T-helper 2 cell (primary cell): Measurements from ENCODE around the gene LAMA4.

Experiments used
- DNase-seq, 5 experiments: peaks; one replicate each; pipeline versions ENCODE4 v3.0.0 to v3.0.0-alpha.2; 2012 to 2022
- total RNA-seq, 2 donors: gene quantifications; one replicate each; lab custom pipeline; 2026; lab: John Stamatoyannopoulos, UW

The LAMA4 gene
- 0 to 0.61 reads per million in 2 donors for total RNA-seq

DNA sequence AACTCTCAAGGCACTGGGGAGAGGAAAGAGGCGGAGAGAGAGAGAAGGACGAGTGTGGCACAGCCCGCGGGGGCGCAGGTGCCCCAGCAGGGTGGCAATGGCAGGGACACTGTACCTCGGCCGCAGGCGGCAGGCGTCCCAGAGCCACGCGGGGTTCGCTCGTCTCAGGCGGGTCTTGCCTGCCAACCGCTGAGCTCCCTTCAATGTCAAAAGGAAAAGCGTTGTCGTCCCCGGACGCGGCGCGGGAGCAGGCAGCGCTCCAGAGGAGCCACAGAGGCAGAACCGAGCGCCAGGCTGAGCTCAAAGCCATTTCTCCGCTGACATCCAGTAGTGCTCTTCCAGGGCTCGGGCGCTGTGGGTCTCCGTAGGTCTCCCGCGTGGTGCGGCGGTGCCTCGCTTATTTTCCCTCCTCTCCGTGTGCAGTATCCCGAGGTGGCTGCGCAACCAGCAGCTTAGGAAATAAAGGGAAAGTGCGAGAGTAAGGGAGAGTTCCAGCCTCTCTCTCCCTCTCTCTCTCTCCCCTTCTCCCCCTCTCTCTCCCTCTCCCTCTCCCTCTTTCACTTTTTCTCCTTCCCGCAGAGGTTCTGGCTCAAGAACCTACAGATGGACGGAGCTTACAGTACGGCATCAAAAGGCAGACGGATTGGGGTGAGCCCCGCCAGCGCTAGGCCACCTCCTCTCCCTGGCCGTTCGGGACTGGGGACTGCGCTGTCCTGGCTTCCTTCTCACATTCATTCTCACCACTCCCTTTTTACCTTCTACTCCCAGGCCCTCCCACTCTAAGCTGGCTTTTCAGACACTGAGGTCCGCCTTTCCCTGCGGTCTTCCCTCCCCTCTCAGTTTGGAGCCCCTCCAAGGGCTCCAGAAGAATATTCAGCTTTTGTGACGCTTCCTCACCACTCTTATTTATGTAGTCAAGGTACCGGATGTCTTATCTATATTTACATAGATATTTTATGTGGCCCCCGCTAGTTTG is at the start of gene LAMA4:
LAMA4 (minus strand) TSS at position 727 of the 976 bp plus-strand sequence; CDS start at position 310, 417 bp downstream.
- peak in 1 of 5 experiments; percentile 7 for DNase-seq

- no peak for DNase-seq
Observed at GRCh38 chr6:112302142-112302705, 47.9 kb upstream of the LAMA4 start.

DNA sequence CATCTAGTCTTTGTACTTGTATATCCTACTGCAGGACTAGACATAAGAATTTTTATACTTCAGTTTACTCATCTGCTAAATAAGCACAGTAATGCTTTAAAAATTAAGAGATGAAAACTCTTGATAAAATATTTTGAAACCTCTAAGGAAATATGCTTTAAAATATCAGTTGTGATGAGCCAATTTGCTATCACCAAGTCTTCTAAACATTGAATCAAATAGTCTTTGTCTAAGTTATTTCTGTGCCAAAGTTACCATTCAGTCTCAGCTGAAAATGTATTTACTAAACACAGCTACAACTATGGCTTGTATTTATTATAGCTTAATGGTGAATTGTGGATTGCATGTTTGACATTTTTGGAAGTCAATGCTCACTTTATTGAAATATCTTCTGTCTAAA is 46.5 kb upstream of the LAMA4 start:
- DNase-seq = no peak

GRCh38 chr6:112298816-112299281 is 44.5 kb upstream of the LAMA4 start:
- DNase-seq = no peak

DNA sequence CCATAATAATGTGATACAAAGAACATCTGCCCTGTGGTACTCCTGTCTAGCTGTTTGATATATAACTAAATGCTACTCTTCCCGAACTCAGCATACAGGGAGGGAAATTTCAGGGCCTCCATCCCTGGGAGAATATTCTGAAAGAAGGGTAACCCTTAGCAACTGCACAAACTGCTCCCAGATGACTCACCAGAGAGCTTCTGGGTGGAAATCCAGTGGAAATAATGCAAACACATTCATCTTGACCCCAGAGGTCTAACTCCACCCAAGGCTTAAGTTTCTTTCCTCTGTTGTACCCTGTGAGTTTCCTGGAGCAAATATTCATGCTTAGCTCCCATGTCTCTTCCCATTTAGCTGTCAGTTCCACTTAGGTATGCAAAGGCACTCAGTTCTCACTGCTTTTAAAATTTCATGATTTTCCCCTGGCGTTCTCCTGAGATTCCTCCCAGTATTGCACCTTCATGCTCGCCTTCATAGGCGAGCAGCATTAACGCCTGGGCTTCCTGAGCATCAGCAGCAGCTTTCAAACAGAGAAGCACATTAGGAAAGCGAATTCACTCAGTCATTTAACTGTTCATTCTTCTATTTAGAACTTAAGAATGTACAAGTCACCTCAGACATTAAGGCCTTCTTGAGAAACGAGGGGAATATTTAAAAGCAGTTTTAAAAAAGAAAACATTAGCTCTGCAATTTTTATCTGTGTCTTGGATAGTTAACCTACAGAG is 43.8 kb upstream of the LAMA4 start:
- DNase-seq = no peak

- no peak for DNase-seq
Observed at GRCh38 chr6:112296694-112297093, 42.3 kb upstream of the LAMA4 start.

GRCh38 chr6:112296122-112296521 is 41.8 kb upstream of the LAMA4 start:
- DNase-seq = peak in 1 of 5 experiments; percentile 14

DNA sequence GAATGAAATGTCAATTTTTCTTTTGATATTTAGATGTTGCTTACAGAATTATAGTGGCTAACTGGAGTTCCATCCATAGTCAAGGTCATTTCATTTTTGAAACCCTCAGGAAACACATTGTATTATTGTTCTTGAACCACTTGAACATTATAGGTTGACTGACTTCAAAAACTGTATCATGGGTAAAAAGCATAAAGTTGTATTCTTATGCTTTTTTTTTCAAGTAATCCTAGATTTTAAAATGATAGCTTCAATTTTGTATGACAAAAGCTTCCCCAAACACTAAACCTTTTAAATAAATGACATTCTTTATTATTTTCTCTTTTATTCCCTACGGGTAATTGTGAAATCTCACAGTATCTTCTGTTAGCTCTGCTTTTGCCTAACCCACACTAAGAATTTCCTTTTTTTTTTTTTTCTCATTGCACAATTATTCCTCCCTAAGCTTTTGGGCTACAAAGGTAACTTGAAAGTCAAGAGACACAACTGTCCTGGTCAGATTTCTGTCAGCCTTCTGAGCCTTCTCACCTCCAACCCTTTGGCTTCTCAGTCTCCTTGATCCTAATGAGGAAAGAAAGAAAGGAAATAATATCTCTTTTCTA is 36.9 kb upstream of the LAMA4 start:
- no peak for DNase-seq

DNA sequence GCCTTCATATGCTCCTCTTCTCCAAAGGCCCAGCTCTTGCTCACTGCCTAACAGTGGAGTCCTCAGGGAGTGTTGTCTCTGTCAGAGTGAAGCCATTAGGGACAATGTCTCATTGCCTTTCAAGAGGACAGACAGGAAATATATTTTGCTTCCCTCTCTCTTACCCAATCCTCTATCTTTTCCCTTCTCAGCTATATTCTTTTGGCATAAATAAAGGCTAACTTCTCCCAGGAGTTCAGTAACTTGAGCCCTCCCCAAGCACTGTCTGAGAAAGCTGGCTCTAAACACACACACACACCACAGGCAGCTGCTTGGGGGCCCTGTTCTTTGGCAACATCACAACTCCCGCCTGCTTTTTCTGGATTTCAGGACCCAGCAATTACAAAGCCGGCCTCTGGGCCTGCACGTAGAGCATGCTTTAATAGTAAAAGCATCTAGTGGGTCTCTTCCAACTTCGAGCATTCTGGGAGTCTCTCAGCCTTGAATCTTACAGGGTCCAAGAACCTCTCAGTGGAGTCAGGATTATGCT is 34.7 kb upstream of the LAMA4 start:
- no peak for DNase-seq

DNA sequence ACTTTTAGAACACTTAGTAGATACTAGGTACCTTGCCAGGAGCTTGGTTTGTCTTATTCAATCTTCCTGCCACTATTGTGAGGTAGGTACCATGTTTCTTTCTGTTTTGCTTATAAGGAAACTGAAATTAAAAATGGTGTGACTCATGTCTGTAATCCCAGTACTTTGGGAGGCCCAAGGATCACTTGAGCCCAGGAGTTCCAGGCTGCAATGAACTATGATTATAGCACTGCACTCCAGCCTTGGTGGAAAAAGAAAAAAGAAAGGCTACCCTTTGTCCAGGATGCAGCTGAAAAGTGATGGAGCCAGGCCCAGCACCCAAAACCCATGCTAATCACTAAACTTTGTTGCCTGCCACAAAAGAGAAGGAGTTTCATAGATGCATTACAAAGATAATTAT is 34.1 kb upstream of the LAMA4 start:
- DNase-seq = peak in 1 of 5 experiments; percentile 3

- DNase-seq = no peak
Observed at GRCh38 chr6:112287577-112288225, 33.3 kb upstream of the LAMA4 start.

DNA sequence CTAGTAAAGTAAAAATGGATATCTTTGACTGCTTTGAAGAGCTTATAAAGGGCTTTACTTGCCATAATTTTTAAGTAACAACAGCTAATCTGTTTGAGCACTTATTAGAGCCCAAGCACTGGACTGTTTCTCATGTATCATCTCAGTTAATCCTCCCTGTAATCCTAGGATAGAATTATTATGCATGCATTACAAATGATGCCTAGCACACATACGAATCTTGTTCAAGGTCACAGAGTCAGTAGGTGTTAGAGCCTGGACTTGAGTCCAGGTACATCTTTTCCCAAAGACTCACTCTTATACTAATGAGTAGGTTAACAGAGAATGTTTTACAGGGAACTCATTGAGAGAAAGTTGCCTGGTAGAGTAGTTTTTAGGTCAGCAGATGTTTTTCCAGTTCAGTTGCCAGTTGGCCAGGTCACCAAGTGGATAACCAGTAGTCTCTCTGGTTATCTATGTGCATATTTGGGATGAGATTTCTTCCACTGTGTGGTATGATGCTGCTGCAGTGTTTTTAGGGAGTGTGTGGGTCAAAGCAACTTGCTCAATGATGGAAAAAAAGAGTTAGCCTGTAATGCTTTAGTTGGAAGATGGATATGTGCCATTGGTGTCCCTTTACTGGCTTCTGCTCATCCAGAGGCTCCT is 32.3 kb upstream of the LAMA4 start:
- DNase-seq = no peak

GRCh38 chr6:112286010-112286409 is 31.6 kb upstream of the LAMA4 start:
- DNase-seq = peak in 4 of 5 experiments; percentile 13 to 94 (median 42)

GRCh38 chr6:112284603-112285002 is 30.2 kb upstream of the LAMA4 start:
- DNase-seq = peak in 1 of 5 experiments; percentile 12

- no peak for DNase-seq
Observed at GRCh38 chr6:112283621-112284020, 29.3 kb upstream of the LAMA4 start.

- DNase-seq = no peak
Observed at GRCh38 chr6:112281821-112282615, 27.7 kb upstream of the LAMA4 start.

DNA sequence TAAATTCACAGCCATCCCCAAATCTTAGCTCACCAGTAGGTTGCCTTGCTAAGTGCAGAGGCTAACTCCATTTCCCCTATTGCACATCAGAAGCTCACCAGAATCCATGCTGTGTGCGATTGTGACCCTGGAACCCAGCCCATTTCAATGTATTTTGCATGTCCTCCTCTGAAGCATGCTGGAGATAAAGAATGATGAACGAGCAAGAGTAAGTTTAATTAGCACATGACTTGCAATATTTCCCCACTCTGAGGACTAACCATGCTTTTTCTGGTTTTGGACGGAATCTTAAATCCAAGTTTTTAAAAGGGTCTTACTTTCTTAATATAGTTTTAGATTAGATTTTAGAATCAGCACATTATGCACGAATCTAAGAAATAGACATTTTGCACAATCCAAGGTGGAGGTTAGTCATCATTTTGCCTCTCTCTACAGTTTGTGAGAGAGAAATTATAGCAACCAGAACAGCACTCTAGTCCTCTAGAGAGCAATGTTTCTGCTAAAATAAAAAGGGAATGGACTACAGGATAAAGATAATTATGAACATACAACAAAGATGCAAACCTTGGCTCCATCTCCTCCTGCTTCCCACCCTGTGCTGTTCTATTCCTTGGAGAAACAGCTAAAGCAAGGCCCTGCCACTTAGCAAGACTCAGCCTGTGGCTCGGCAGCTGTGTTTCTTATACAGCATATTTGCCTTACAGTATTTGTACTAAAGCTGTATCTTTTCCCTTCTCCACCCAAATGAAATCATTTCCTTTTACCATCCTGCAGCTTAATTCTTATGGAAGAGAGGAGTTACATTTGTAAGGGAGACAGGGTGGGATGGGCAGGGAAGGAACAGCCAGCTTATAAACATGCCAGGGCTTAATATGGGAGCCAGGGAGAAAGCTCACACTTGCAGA is 24.9 kb upstream of the LAMA4 start:
- DNase-seq = no peak

DNA sequence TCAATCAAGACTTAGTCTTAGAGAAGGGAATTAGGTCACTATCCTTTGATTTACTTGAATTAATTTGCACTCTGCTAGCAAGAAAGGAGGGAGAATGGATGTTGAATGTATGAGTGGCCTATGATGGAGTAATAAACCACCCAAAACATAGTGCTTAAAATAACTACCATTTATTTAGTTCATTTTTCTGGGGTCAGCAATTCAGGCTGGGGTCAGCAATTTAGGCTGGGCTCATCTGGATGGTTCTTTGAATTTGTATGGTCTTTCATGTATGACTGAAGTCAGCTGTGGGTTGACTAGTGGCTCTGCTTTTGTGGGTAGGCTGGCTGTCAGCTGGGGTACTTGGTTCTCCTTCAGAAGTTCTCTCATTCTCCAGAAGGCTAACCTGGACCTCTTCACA is 21.0 kb upstream of the LAMA4 start:
- DNase-seq = no peak

DNA sequence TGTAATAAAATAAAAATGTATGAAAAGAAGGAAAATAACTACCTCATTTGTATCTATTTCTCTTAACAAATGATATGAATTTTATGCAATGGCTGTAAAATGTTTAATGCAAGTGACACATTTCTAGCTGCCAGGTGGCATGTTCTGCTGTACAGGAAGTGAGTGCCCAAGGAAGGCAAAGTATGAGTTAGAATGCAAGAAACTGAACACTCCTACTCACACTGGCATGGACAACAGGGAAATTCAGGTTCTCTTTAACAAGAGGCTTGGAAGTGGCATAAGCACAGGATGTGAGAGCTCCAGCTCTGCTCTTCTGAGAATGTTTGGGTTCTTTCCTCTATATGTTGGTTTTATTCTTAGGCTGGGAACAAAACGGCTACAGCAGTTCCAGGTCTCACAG is 20.4 kb upstream of the LAMA4 start:
- no peak for DNase-seq
